ENCODE results near the gene DNAJC15. TPM values are rescaled to one million over a fixed set of nuclear protein-coding genes. Genes with fewer than 3 reads are reported as not detected.
A peak's percentile ranks its signal among the peaks of the same experiment; 100 is the strongest.
"Not testable (repeated sequence)": the region's sequence is repeated elsewhere in the genome, so short reads cannot be mapped to it uniquely, and the experiment has no call there.

Gene DNAJC15
- total and polyA plus RNA-seq, 2 donors (not counting 1 experiment from before 2014, with no cell fraction given): 18.5 to 34.6 TPM

- Histone ChIP-seq H3K4me1 (ENCODE audit: control insufficient read depth, extremely low read depth, insufficient read depth, low read length) (peaks cover 11% of the 10 kb centered on the region), H3K4me2 (ENCODE audit: extremely low read depth, insufficient read depth, low read length) (peak overlapping the region; percentile 5), H3K27ac (ENCODE audit: insufficient read depth, low read length) (peak overlapping the region; percentile 27), H2AFZ (ENCODE audit: low read length) (peak overlapping the region; percentile 13), H3K4me3 (replicated peaks in 1 of 4; ENCODE audit: control extremely low read depth in 1 of 4, insufficient read depth in 1 of 4, low read depth in 3 of 4, low read length in 4 of 4) (peak overlapping the region in 1 of 4 experiments; percentile 3), H3K27me3 (ENCODE audit: control insufficient read depth, insufficient read depth, low read length) (no peaks in the 10 kb centered on the region), H4K20me1 (ENCODE audit: control insufficient read depth, extremely low read depth, insufficient read depth, low read length) (no peaks in the 10 kb centered on the region), H3K9ac (ENCODE audit: insufficient read depth, low read length) (no peak overlapping the region), H3K36me3 (ENCODE audit: control insufficient read depth, insufficient read depth, low read length) (no peaks in the 10 kb centered on the region), H3K9me3 (ENCODE audit: control insufficient read depth, insufficient read depth, low read depth, low read length) (no peaks in the 10 kb centered on the region), H3K79me2 (ENCODE audit: control insufficient read depth, insufficient read depth, low read length) (peaks cover 32% of the 10 kb centered on the region)
- peak; percentile 39 to 69 for DNase-seq (ENCODE audit: low read depth in 2 of 2)
- TF ChIP-seq CTCF (conservative IDR thresholded peaks at IDR 0.05 in 1 of 2, IDR thresholded peaks at IDR 0.05 in 1 of 2; ENCODE audit: low read depth in 1 of 2, low read length in 2 of 2) (no peak), EZH2 (IDR thresholded peaks at IDR 0.05; ENCODE audit: low read length, missing control alignments) (no peak)
These were observed 34.9 kb downstream of the DNAJC15 start for GRCh38 chr13:43058318-43058674.

GRCh38 chr13:43058831-43059230 lies 35.4 kb downstream of the DNAJC15 start:
- Histone ChIP-seq H4K20me1 (ENCODE audit: control insufficient read depth, extremely low read depth, insufficient read depth, low read length) (no peaks in the 10 kb centered on the region), H3K9ac (ENCODE audit: insufficient read depth, low read length) (no peak overlapping the region), H3K4me3 (replicated peaks in 1 of 4; ENCODE audit: control extremely low read depth in 1 of 4, insufficient read depth in 1 of 4, low read depth in 3 of 4, low read length in 4 of 4) (peak overlapping the region in 1 of 4 experiments; percentile 3), H2AFZ (ENCODE audit: low read length) (no peak overlapping the region), H3K79me2 (ENCODE audit: control insufficient read depth, insufficient read depth, low read length) (peaks cover 27% of the 10 kb centered on the region), H3K9me3 (ENCODE audit: control insufficient read depth, insufficient read depth, low read depth, low read length) (no peaks in the 10 kb centered on the region), H3K27me3 (ENCODE audit: control insufficient read depth, insufficient read depth, low read length) (no peaks in the 10 kb centered on the region), H3K36me3 (ENCODE audit: control insufficient read depth, insufficient read depth, low read length) (no peaks in the 10 kb centered on the region), H3K4me2 (ENCODE audit: extremely low read depth, insufficient read depth, low read length) (no peak overlapping the region), H3K27ac (ENCODE audit: insufficient read depth, low read length) (peak overlapping the region; percentile 27), H3K4me1 (ENCODE audit: control insufficient read depth, extremely low read depth, insufficient read depth, low read length) (peaks cover 11% of the 10 kb centered on the region)
- TF ChIP-seq EZH2 (IDR thresholded peaks at IDR 0.05; ENCODE audit: low read length, missing control alignments) (no peak), CTCF (conservative IDR thresholded peaks at IDR 0.05 in 1 of 2, IDR thresholded peaks at IDR 0.05 in 1 of 2; ENCODE audit: low read depth in 1 of 2, low read length in 2 of 2) (no peak)
- peak in 1 of 2 donors; percentile 48 for DNase-seq (ENCODE audit: low read depth in 2 of 2)

- H2AFZ ChIP-seq (ENCODE audit: low read length); H3K36me3 ChIP-seq (ENCODE audit: control insufficient read depth, insufficient read depth, low read length); H3K27ac ChIP-seq (ENCODE audit: insufficient read depth, low read length); H3K9me3 ChIP-seq (ENCODE audit: control insufficient read depth, insufficient read depth, low read depth, low read length); H3K4me1 ChIP-seq (ENCODE audit: control insufficient read depth, extremely low read depth, insufficient read depth, low read length); DNase-seq (ENCODE audit: low read depth in 2 of 2); H3K4me2 ChIP-seq (ENCODE audit: extremely low read depth, insufficient read depth, low read length); H3K27me3 ChIP-seq (ENCODE audit: control insufficient read depth, insufficient read depth, low read length); H4K20me1 ChIP-seq (ENCODE audit: control insufficient read depth, extremely low read depth, insufficient read depth, low read length); H3K9ac ChIP-seq (ENCODE audit: insufficient read depth, low read length); H3K4me3 ChIP-seq (replicated peaks in 1 of 4; ENCODE audit: control extremely low read depth in 1 of 4, insufficient read depth in 1 of 4, low read depth in 3 of 4, low read length in 4 of 4): not testable (repeated sequence)
- H3K79me2 ChIP-seq (ENCODE audit: control insufficient read depth, insufficient read depth, low read length): peaks cover 24% of the 10 kb centered on the region
These were observed 36.4 kb downstream of the DNAJC15 start for GRCh38 chr13:43059779-43060178.

GRCh38 chr13:43060806-43061205 lies 37.4 kb downstream of the DNAJC15 start:
- H3K4me1 ChIP-seq (ENCODE audit: control insufficient read depth, extremely low read depth, insufficient read depth, low read length); H3K4me3 ChIP-seq (replicated peaks in 1 of 4; ENCODE audit: control extremely low read depth in 1 of 4, insufficient read depth in 1 of 4, low read depth in 3 of 4, low read length in 4 of 4); H3K27me3 ChIP-seq (ENCODE audit: control insufficient read depth, insufficient read depth, low read length); H3K27ac ChIP-seq (ENCODE audit: insufficient read depth, low read length); H2AFZ ChIP-seq (ENCODE audit: low read length); H3K36me3 ChIP-seq (ENCODE audit: control insufficient read depth, insufficient read depth, low read length); H3K4me2 ChIP-seq (ENCODE audit: extremely low read depth, insufficient read depth, low read length); H3K9me3 ChIP-seq (ENCODE audit: control insufficient read depth, insufficient read depth, low read depth, low read length); H4K20me1 ChIP-seq (ENCODE audit: control insufficient read depth, extremely low read depth, insufficient read depth, low read length); H3K9ac ChIP-seq (ENCODE audit: insufficient read depth, low read length): not testable (repeated sequence)
- peak in 1 of 2 donors; percentile 40 for DNase-seq (ENCODE audit: low read depth in 2 of 2)
- H3K79me2 ChIP-seq (ENCODE audit: control insufficient read depth, insufficient read depth, low read length): peaks cover 24% of the 10 kb centered on the region

All from fibroblast of lung (primary cell).